GM19372 (cell line): ENCODE results near the gene PARP3.

Source experiments
- ATAC-seq: cut with Tn5 transposase; IDR thresholded peaks from one replicate; pipeline ENCODE4 v1.9.1; 2021; ENCODE audit warnings: mild to moderate bottlenecking, low read depth, moderate library complexity; ENCODE audit not compliant: unreplicated experiment

Gene PARP3

DNA sequence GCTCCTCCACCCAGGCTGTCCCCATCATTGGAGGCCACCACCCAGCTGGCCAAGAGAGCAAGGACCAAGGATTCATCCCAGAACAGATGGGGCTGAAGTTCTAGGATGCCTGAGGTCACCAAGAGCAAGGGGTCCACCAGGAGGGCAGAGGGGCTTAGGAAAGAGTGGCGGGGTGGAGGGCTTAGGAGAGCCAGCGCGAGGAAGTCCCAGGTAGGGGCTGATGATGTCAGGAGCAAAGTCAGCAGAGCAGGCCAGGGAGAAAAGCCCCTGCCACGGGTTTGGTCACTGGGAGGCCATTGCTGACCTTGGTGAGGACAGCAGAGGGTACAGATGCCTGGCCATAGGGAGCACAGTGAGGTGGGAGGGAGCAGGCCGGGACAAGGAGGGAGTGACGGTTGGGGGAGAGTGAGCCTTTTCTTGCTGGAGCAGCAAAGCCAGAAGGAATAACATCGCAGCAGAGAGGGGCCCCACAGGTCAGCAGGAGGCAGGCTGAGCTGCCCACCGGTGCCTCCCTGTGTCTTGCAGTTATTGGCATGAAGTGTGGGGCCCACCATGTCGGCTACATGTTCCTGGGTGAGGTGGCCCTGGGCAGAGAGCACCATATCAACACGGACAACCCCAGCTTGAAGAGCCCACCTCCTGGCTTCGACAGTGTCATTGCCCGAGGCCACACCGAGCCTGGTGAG, 5.2 kb downstream of the PARP3 start:
- ATAC-seq: no peak

DNA sequence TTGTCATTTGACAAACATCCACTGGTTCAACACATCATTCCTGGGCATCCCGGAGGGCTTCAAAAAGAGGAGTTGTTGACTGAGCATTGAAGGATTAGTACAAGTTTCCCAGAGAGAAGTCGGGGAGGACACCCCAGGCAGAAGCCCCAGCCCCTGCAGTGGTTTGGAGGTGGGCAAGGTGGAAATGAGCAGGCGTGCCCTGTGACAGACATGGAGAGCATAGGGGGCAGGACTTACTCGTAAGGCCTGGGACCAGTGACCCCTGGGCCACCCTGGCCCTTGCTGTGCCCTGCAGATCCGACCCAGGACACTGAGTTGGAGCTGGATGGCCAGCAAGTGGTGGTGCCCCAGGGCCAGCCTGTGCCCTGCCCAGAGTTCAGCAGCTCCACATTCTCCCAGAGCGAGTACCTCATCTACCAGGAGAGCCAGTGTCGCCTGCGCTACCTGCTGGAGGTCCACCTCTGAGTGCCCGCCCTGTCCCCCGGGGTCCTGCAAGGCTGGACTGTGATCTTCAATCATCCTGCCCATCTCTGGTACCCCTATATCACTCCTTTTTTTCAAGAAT, 5.9 kb downstream of the PARP3 start:
- no peak for ATAC-seq

DNA sequence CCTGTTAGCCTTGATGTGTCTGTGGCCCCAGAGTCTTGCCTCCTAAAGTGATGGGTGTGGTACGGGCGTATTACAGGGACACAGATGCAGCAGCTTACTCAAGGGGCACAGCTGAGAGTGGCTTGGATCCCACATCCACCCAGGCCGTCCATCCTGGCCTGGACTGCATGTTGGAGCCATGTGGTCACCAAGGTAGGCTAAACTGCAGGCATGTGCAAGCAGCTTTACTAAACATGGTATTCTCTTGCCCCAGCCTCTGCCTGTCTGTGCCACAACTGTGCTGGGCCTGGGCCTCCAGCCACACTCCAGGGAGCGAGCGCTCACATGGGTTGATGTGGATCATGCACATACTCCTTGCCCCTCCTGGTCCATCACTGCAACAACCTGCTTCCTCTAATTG, 7.0 kb downstream of the PARP3 start:
- no peak for ATAC-seq

DNA sequence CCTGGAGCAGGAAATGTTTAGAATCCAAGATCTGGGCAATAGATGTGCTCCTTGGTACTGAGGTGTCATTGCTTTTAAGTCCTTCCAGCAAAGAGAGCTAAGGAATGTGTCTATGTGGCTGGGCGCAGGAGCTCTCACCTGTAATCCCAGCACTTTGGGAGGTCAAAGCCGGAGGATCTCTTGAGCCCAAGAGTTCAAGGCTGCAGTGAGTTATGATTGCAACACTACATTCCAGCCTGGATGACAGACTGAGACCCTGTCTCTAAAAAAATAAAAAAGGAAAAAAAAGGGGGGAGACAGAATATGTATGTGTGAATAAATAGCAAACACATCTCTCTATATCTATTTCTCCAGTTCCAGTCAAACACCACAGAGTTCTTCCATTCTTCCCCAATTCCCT, 8.7 kb downstream of the PARP3 start:
- no peak for ATAC-seq

DNA sequence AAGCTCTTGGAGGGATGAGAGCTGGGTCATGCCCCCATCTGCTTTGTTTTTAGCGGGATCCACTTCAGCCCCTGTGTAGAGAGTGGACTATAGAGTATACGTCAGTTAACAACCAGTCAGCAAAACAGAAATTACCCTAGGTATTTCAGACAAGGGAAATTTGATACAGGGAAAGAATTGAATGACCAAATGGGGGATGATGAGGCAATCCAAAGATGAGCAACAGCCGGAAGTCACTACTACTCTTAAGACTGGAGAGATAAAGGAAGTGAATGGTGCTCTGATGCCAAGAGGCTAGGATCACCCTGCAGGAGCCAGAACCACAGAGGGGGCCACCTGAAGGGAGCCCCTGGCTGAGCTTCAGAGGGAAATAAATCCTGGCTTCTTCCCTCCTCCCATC, 11.3 kb downstream of the PARP3 start:
- ATAC-seq: no peak

DNA sequence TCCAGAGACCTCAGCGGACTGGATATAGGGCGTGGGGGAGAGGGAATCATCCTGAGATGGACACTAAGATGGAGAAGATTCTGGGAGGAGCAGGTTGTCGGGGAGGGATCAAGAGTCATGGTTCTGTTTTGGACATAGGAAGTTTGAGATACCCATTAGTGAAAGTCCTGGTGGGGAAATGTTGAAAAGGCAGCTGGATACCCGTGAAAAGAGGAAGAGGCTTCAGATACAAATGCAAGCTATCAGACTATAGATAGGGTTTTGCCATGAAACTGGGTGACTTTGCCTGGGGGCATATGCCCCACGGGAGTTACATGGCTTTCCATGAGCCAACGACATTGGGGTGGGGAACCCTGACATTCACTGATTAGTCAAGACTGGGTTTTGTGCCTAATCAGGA, 11.9 kb downstream of the PARP3 start:
- ATAC-seq: no peak

DNA sequence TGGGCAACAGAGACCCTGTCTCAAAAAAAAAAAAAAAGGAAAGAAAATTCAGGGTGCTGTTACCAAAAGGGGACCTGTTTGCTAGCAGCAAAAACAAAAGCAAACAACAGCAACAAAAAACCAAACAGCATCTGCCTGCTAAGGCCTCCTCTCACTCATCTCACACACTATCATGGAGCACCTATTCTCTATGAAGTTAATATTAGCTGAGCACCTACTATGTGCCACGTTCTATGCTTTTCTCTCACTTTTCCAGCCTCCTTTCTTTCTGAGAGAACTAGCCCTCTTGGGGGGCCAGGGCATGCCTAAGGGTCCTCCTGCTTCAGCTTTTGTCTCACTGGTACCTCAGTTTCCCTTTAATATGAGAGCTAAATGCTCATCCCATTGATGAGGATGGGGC, 12.6 kb downstream of the PARP3 start:
- ATAC-seq: no peak

DNA sequence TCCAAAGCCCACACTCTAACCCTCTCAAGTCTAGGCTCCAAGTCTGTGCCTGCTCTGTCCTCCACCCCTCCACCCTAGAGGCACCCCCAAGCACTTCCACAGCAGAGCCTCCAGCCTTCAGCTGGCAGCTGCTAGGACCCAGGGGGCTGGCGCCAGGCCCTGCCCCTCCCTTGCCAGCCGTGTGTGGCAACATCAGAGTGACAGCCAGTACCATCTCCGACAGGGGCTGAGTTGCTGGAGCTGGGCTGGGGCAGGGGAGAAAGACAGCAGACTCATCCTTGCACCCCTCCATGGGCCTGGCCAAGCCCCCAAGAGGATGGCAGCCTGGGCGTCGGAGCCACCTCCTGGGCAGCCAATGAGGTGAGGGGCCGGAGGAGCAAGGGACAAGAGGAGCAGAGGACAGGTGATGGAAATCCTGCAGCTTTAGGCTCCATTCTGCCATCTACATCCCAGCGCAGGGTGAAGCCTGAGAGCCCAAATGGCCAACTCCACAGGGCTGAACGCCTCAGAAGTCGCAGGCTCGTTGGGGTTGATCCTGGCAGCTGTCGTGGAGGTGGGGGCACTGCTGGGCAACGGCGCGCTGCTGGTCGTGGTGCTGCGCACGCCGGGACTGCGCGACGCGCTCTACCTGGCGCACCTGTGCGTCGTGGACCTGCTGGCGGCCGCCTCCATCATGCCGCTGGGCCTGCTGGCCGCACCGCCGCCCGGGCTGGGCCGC, 13.2 kb downstream of the PARP3 start, which contains the start of gene GPR62:
Gene GPR62, plus strand, starts transcription at position 207 of the 718 bp plus-strand sequence. Its CDS starts 272 bp downstream, at position 479.
- ATAC-seq: no peak

DNA sequence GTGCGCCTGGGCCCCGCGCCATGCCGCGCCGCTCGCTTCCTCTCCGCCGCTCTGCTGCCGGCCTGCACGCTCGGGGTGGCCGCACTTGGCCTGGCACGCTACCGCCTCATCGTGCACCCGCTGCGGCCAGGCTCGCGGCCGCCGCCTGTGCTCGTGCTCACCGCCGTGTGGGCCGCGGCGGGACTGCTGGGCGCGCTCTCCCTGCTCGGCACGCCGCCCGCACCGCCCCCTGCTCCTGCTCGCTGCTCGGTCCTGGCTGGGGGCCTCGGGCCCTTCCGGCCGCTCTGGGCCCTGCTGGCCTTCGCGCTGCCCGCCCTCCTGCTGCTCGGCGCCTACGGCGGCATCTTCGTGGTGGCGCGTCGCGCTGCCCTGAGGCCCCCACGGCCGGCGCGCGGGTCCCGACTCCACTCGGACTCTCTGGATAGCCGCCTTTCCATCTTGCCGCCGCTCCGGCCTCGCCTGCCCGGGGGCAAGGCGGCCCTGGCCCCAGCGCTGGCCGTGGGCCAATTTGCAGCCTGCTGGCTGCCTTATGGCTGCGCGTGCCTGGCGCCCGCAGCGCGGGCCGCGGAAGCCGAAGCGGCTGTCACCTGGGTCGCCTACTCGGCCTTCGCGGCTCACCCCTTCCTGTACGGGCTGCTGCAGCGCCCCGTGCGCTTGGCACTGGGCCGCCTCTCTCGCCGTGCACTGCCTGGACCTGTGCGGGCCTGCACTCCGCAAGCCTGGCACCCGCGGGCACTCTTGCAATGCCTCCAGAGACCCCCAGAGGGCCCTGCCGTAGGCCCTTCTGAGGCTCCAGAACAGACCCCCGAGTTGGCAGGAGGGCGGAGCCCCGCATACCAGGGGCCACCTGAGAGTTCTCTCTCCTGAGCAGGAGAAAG, 14.0 kb downstream of the PARP3 start:
- peak; percentile 61 for ATAC-seq

DNA sequence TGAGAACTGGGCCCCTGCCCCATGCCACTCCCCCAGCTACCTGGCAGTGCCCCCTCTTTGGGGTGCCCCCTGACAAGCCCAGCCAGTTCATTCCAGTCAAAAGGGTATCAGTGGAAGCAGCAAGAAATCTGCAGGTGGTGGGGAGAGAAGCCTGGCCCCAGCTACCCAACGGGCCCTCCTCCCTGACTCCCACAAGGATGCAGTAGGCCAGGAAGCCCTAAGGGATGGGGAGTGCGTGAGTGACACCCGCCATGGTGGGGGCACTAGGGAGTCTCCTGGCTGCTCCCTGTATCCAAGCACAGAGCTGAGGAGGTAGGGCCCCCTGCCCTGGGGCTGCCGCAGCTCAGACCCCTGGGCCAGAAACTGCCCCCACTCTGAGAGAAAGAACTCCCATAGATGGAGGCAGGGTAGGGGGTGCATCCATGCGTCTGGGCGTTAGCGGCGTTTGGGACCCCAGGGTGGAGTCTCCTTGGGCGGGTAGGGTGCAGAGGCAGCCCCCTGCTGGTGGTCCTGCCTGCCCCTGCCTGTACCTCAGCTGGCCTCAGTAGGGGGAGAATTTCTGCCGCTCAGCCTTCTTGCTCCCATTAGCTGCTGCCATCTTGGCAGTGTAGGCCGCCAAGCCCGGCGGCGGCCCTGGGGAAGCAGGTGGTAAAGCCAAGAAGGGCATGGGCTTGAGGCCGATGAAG, 15.5 kb downstream of the PARP3 start:
- no peak for ATAC-seq

DNA sequence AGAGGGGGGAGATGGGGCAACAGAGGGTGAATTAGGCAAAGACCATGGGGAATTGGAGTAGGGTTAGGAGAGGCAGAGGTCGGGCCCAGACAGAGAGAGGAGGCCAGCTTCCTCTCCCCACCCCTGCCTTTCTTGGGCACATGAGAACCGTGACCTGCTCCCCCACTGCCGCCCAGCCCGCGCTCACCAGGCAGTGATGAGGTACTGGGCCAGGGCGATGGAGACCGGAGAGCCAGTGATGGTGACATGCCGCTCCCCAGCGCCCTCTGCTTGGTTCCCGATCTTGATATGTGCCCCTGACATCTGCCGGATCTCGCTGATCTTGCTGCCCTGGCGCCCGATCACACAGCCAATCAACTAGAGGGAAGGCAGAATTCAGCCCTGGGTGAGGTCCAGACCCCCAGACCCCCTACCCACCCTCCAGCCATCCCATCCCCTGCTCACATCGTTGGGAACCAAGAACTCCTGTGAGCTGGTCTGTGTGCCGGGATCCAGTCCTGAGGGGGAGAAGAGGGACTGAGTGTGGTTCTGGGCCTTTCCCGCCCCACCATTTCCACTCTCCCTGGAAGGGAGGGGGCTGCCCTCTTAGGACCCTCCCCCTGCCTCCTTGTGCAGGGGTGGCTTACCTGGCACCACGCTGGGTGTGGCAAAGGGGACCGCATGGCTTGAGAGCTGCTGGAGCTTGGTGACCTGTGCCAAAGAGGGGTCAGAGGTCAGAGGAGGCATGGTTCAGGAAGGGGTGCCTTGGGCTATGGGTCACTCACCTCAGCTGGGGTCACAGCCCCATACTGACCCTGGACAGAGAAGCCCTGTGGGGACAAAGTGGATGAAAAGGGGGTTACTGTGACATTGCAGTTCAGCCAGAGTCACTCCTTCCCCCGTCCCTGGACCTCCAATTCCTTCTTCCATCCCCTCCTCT, 16.7 kb downstream of the PARP3 start:
- no peak for ATAC-seq

DNA sequence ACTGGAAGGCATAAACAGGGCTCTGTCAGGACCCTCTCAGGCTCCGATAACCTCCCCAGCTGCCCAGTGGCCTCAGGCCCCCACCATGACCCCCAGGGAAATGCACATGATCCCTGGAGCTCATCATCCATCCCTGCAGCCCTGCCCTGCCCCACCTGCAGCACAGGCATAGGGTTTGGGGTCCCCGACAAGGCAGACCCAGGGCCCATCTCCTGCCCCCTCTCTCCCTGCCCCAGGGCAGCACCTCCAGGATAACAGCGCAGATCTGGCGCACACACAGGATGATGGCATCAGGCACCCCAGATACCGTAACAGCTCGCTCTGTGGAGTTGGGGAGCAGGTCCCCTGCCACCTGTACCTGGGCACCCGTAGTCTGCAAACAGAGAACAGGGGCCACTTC, 17.5 kb downstream of the PARP3 start:
- no peak for ATAC-seq

DNA sequence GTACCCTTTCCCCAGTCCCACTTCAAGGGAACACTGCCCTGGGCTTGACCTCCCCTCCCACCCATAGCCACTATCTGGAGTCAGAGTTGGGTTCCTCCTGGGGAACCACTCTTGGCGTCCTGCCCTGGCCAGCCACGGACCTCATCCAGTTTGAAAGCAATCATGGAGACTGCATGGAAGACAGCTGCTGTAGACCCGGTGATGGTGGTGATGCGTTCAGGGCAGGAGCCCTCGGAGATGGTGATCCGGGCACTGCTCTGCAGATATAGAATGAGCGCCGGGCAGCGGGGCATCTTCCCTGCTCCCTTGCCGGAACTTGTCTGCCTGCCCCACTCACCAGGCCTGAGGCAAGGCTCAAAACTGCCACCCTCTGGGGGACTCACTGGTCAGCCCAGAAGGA, 18.2 kb downstream of the PARP3 start:
- ATAC-seq: no peak

DNA sequence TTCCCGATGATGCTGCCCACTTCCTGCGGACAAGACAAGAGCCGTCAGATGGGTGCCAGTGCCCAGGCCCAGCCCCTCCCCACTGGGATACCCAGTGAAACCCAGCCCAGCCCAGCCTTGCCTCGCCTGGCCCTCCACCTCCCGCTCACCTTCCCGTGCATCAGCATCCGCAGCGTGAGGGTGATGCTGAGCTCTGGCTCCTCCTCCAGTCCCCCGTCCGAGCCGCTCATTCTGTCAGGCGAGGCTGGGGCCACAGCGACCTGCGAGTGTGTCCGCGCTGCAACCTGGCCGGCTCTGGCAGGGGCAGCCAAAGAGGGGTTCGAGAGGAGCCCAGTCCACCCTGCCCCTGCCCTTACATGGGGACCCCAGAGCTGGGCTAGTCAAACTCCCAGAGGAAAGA, 18.8 kb downstream of the PARP3 start:
- no peak for ATAC-seq

DNA sequence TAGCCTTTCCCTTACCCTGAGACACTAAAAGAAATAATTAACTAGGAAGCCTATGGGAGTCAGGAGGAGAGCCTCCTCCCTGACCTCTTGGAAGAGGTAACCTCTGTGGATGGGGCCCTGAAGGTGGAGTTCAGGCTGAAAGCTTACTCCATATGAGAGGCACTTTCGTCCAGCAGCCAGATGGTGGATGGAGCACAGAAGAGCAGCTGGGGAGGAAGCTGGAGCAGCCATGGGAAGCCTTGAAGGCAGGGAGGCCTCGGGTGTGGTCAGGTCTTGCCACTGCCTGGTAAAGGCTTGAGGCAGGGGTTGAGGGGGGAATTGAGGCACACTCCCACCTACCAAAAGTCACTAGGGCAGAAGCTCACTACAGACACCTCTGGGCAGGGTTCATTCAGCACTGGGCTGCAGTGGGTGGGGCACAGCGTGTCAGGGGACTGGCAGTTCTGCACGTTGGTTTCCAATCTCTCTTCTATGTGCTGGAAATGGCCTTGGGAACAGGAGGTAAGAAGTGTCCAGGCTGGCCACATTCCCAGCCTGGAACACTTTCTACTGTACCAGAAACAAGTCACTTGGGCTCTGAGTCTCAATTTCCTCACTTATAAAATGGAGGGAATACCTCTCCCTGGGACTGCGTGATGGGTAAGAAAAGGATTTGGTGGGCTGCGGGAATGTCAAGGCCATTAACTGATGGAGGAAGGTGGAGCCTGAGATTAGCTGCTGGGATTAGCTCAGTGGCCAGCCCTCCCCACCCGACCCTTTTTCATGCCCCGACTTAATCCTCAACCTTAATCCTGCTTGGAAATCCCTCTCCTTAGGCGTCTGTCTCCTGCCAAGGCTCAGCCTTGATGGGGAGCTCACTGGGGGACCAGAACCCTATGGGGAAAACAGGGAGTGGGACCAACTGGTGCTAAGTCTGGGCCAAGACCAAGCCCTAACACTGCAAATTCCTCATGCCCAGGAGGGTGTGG, 19.7 kb downstream of the PARP3 start:
- no peak for ATAC-seq

DNA sequence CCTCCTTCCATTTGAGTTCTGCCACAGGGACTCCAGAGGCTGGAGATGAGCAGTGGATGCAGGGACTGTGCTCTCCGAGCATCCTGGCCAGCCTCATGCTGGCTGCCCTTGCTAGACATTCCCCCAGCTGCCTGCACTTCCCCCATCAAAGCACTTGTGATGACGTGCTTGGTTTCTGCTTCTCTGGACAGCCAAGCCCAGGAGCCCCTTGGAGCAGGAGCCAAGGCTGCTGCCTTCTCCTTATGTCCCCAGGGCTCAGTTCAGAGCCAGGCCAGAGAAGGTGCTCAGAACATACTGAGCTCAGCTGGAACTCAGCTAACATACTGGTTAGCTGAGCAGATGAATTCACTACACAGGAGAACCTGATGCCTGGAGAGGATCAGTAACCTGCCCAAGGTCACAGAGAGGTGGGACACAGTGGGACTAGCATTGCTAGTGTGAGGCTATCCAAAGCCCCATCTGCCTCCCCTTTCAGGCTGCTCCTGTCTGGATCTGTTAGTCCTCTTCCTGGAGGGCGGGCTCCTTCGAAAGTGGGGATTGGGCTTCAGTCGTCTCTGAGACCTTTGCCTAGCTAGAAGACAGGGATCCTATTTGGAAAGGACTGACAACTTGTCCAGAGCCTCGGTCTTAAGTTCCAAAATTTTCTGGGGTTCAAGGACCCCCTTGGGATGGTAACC, 20.8 kb downstream of the PARP3 start:
- no peak for ATAC-seq

DNA sequence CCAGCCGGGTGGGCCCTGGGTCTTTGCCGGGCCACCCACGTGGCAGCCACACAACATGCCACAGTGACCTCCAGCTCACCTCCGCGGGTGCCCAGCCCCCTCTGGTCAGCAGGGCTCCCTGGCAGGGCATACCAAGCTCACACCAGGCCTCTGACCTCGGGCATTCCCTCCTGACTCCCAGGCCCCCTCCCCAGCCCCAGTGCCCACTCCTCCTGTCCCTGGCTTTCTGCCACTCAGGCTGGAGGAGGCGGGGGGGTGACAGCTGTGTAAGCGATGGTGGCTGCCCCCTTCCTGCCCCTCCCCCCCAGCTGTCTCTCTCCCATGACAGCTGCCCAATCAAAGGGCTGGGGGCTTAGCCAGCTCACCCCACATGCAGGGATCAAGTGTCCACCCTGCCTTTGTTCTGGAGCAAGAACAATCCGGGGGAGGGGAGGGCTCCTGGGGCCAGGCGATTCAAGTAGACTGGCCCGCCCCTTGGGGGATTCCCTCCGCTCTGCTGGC, 21.8 kb downstream of the PARP3 start:
- no peak for ATAC-seq
